Ramos (cell line): ENCODE data around the gene NKX2-3.

ENCODE experiments used
- in situ Hi-C: fragments of 300-500 bp; cut with MboI; formaldehyde crosslinking; loops from one replicate; pipeline ENCODE4 v1.14.3; 2022; ENCODE audit warnings: low sequenced_read_pairs; ENCODE audit not compliant: unreplicated experiment

NKX2-3 gene

DNA sequence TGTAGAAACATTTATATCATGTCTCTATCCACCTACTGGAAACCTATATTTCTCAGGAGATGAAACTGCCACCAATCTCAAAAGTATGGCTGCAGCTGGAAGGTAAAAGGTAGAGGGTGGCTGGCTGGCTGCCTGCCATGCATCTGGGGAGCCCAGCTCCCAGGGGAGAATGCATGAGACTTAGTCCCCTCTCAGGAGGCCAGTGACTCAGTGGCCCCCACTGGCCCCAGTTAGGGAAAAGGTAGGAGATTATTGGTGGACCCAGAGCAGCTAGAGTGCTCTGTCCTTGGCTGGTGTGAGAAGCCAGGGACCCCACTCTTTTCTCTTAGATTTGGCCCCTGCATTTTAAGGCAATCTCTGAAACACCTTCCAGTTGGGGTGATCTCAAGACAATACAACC, 6.8 kb upstream of the NKX2-3 start:
- in situ Hi-C loops: no loop called here

DNA sequence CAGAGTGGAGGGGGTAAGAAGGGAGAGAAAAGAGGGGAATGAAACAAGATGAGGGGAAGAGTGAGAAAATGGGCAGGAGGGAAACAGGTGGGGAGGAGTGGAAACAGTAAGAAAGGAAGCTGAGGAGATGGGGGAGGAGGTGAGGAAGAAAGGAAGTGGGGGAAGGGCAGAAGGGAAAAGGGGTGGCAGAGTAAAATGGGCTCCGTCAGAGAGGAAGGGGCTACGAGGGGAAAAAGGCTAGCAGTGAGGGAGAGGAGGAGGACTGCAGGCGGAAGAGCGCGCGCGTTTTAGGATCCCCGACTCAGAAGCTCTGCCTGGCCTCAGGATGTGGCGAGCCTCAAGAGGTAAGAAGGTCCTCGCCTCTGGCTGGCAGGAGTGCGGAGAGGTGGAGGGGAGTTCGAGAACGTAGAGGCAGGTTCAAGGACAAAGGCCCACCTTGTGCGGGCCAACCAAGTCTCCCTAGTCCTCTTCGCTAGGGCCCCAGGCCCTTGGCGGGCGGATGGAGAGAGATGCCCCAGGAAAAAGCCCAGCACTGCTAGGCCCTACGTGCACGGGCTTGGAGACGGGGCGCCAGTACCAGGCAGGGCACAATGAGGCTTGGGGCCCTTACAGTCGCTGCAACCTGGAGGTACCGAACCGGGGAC, 5.8 kb upstream of the NKX2-3 start:
- in situ Hi-C loops: no loop called here

DNA sequence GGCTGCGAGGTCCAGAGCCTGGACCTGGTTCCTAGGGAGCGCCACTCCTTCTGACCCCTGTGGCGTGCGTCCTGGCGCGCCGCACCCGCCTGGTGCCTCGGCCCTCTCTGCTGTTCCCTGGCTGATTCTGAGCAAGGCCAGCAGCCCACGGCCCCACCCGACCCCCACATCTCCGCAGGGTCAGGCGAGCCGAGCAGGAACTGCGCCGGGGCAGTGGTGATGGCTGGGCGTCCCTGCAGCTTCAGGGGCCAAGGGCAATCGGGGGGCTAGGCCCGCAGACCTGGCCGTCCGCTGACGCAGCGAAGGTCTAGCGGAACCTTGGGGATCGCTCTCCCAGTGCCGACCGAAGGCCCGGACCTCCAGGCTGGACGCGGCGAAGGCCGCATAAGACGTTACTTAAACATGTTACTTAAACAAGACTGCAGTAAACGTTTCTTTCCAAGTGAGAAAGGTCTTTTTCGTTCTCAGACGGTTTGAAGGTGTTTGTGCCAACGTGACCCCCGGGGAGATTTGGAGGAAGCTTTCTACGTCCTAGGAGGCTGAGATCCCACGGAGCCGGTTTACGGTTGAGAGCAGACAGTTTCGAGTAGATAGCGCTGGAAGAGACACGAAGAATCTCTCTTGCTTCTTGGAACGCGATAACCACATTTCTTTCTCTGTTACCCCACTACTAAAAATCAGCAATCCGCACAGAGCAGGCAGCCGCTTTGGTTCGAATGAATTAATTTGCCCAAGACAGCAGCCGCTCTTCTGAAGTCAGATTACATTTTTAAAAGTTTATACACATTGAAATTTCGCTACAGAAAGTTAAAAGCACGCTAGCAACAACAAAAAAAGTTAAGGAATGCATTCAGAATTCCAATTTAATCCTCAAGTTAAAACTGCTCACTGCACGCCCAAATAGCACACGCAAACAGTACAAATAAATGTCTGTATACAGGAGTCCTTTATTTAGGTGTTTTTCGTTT, 4.9 kb upstream of the NKX2-3 start:
- in situ Hi-C loops: no loop called here

DNA sequence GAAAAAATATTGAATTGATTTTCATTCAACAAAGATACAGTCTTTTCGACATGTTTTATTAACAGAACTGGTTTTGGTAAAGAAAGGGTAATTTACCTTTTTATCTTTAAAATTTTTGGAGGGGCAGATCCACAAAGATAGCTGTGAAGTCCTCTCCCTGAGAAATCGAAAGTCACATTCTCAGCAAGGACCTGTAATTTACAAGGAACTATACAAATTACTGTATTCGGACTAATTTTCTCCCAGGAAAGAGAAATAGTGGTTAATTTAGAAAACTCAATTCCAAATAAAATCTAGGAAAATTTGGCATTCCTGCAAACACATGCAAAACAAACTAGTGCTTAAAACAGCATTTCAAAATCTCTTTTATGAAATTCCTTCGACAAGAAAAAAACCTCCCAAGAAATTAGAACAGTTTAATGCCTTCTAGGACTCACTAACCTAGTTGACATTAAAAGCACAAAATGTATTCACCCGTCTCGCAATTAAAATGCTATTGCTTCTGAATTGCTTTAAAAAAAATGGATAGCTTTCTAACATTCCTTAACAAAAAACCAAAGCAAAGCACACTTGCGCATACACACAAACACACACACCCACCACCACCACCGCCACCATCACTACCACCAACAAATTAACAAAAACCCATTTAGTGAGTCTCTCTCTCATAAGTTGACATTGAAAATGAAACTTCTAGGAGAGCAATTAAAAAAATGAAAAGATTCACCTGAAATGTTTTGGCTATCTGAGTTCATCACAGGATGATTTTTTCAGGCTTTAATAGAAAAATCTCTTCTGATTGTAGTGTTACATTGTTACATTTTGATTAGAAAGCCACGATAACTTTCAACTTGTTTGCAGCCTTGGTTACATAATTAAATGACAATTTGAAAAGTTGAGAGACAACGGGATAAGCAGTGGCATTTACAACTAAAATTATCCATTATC, 4.0 kb upstream of the NKX2-3 start:
- in situ Hi-C loops: no loop called here

DNA sequence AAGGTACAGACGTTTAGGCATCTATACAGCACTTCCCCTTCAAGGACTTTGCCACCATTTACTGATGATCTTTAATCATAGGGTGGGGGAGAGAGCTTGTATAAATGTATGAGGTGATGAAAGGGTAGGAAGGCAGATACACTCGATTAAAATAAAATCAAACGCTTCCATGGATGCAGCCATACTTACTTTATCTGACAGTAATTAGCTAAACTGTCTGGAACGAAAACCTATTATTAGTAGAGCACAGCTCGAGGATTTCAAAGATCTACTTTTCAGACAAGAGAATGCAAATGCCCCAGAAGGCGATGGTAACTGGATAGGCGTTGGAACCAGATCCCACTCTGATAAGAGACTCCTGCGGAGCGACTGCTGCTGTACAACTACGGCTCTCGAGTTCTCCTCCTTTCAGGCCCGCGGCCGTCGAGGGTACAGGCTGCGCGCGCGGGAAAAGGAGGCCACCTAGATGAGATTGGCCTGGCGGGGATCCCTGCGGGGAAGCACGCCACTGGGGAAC, 3.1 kb upstream of the NKX2-3 start:
- in situ Hi-C loops: no loop called here

DNA sequence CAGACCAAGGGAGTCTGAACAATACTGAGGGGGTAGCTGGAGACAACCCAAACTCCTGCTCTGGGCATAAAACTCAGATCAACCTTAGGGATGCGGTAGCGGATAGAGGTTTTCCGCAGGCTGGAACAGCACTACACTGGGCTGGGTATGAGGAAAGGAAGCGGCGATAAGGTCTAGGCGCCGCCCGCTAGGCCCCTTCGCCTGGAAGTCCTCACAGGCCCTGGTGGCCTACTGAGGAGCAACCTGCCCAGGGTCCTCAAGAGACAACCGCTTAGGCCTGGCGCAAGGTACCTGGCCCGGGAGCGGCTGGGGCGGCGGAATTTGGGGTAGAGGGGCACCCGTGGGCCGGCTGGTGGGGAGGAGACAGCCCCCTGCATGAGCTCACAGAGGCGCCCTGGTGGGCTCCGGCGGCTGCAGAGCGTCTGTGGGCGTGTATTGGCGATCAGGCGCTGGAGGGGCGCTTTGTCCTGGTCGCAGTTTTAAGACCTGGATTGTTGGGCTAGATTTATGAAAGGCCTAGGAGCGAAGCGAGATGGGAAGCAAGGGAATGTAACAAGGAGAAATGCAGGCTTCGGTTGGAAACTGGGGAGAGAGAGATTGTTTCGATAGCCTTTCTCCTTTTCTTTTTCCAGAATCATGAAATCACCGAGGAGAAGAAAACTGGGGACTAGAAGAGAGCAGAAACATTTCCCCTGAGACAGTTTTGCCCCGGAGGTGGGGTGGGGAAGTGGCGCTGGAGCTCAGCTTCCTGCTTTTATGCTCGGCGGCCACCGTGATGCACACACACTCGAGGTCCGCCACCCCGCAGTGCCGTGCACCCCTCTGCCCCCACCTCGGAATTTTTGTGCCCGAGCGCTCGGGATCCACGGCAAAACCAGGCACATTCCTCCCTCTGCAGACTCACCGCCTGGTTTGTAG, 2.4 kb upstream of the NKX2-3 start:
- in situ Hi-C loops: no loop called here

DNA sequence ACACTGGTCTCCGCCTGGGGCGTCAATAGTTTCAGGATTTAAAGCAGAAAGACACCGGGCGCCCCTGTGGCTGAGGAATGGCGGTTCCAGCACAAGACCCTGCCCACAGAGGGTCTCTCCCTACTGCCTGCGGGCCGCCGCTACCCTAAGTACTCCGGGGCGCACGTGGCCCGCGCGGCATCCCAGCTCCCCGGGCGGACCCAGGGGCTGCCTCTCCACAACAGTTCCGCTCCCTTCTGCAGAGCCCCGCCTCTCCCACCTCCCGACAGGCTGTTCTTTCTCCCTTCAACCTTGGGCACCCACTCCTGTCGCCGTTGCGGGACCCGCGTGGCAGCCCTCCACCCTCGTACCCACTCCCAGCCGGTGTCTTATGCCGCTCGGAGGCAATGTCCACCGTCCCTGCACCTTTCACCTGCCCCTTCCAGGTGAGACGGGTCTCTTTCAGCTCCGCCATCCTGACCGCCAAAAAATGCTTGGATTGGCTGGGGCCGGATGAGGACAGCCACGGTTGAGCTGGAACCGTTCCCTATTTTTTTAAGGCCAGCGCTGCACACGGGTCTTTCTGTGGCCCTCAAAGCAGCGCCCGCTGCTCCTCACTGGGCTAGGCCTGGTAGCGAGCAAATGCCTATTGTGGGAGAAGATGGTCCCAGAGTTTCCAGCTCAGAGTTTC, 1.6 kb upstream of the NKX2-3 start:
- in situ Hi-C loops: no loop called here

DNA sequence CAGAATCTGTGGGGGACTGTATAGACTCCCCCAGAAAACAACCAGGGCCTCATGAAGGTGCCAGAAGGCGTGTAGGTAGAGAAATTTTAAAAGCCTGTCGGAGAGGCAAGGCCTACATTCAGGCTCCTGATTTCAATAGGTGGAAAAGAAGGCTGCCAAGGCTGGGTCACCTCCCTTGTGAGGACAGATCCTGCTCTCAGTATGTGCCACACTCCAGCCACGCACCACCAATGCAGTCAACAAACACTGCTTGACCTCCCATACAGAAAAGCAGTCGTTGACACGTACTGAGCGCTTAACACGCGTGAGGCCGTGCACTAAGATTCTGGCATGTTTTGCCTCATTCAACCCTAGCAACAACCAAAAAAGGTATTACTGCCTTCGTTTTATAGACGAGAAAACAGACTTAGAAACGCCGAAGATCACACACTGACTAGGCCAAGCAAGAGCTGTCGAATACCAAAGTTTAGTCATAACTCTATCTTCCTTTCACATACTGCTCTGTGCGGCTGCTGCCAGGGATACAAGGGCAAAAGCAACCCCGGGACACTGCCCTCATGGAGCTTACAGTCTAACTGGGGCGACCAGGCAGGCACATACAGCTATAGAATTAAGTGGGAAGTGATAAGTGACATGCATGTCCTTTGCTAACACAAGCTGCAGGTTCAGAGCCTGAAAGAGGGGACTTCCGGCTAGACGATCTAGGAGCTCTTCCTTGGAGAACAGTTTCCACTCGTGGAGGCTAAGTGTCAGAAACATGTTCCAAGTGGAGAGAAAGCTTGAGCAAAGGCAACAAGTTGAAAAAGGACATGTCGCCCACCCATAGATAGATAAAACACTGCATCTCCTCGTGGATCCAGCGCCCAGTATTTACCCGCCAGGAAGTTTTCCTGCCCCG, 797 bp upstream of the NKX2-3 start:
- in situ Hi-C loops: no loop called here

DNA sequence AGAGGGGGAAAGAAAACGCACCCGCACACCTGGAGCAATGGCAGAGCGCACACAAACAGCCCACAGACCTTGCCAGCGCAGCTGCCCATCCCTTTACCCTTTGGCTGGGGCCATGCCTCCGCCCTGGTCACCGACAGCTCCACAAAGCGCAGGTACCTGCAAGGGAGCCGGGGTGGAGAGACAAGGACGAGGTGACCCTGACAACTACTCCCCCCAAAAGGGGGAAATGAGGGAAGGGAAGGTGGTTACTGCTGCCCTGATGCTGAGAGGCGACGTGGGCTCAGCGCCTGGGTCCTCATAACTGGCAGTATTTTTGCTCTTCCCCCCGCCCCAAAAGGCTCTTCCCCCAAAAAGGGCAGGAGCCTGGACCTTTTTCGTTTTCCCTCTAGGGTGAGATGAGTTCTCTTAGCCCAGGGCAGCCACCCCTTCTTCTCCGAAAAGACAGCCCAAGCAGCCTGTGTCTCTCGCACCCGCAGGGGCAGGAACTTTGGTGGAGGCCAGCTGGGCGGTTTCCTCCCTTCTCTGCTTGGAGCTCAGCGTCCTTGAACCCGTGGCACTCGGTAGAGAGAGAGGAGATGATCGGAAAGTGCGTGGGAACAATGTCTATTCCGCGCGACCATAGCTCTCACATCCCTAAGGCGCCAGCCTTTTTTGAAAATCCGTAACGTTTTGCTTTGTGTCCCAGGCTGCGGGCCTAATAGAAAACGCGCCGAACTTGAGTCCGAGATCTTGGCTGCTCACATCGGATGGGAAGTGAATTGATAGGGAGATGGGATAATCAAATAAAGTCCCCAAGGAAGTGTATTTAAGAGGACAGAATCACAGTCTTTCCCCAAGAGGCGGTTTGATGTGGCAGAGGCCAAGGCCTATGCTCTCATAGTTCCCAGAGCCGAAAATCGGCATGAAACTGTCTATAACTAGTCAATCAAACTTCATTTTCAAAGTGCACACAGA, 1.0 kb downstream of the NKX2-3 start:
- in situ Hi-C loops: no loop called here

DNA sequence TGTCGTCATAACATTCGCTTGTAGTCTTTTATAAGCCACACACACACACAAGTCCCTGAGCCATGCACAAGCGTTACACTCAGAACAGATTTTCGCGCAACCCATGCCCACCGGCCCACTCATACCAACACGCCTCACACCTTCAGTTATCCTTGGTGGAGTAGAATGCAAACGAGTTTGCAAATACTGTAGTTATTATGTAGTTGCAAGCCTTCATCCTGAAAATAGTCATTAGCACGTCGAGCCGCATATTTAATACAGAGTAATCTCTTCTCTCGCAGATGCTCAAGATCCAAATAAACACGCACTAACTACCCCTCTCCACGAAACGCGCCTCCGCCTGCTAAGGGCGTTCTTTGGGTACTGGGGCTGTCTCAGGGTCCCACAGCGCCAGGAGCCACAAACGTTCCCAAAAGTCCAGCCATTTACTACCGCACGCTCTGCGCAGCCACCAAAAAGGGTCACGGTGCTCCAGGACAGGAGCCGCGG, 1.8 kb downstream of the NKX2-3 start:
- in situ Hi-C loops: no loop called here

DNA sequence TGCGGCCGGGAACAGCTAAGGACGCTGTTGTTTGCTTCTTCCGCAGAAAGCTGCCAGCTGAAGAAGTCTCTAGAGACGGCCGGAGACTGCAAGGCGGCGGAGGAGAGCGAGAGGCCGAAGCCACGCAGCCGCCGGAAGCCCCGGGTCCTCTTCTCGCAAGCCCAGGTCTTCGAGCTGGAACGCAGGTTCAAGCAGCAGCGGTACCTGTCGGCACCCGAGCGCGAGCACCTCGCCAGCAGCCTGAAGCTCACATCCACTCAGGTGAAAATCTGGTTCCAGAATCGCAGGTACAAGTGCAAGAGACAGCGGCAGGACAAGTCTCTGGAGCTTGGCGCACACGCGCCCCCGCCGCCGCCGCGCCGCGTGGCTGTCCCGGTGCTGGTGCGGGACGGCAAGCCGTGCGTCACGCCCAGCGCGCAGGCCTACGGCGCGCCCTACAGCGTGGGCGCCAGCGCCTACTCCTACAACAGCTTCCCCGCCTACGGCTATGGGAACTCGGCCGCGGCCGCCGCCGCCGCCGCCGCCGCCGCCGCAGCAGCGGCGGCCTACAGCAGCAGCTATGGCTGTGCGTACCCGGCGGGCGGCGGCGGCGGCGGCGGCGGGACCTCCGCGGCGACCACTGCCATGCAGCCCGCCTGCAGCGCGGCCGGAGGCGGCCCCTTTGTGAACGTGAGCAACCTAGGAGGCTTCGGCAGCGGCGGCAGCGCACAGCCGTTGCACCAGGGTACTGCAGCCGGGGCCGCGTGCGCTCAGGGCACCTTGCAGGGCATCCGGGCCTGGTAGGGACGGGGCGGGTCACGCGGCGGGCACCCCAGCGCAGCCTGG, 2.4 kb downstream of the NKX2-3 start:
- in situ Hi-C loops: no loop called here

DNA sequence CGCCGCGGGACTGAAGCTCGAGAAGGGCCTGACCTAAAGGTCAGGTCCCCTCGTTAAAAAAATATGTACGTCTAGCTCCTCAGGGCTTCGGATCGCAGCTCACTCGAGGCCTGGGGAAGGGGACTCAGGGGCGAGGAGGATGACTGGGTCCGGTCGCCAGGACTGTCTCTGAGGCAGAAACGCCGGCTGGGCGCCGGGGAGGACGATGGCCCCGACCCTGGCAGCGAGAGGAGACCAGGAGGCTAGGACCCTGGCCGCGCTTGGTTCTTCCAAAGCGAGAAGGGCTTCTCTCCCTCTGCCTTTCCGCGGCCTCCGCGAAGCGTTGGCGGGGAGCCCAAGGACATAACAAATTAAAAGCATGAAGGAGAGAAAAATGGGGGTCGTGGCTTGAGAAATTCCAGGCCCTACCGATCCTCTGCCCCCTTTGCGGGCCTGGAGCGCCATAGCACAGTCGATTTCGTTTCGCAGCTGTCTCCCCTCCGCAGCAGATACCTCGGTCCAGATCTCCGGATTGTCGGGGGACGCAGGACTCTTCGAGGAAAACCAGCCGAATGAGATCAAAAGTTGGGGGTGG, 3.1 kb downstream of the NKX2-3 start:
- in situ Hi-C loops: no loop called here

DNA sequence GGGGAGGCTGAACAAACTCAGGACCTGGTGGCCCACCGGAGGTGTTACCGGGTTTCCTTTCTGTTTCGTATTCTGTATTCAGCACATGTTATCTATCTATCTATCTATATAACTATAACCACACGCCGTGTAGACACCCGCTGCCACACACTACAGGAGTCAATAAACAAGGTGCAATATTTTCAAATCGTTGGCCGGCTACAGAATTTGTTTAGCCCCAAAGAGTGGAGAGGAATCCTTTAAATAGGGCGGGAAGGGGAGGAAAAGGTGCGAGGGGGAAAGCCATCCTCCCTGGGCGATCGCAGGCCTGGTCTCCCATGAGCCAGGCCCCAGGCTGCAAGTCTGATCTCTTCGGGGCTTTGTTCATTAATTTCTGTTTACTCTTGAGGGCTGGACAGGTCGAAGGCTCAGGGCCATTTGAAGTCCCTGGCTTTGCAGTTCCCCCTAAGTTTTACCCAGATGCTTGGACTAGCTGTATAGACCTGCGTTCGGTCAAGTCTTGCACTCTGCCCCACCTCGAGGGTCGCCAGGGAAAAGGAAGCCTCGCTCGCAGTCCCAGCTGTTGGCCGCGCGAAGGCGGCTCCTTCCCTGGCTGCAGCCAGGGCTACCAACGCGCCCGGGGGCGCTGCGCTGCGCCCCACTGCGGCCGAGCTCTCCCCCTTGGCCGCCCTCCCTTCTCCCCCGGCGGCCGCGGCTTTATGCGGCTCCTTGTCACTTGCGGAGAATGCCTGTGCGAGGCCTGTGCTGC, 3.8 kb downstream of the NKX2-3 start:
- in situ Hi-C loops: no loop called here

DNA sequence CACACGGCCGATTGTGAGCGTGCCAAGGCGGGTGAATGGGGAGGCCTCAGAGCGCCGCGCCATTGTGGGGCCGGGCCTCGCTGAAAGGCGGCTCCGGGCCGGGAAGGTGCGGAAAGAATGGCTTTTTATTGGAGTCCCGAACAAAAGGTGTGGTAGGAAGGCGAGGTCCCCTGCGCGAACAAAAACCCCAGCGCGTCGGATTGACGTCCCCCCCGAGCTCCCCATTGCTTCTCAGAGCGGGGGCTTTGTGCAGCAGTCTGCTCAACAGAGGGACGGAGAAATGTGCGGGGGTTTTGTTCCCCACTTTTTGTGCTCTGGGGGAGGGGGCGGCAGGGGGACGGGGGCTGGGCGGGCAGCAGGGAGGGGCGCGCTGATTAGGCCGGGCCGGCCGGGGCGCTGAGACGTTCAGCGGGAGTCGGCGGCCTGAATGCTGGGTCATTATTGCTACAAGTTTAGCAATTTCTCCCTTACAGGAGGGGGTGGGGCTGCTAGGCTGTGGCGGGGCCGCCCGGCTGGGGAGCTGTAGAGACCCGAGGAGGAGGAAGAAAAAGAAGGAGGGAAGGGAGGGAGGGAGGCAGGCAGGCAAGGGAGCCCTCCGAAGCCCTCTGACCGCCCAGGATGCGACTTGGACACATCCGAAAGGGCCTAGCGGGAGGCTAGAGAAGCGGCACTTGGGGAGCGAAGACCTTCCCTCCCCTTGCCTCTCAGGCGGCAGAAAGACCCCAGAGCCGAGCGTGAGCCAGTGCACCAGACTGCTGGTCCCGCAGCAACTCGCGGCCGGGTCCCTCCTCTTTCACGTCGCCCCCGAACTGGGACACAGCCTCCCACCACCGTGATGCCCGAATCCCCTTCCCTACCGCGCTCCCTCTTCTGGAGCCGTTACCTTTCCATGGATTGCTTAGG, 4.6 kb downstream of the NKX2-3 start:
- in situ Hi-C loops: no loop called here
